Right lobe of liver (tissue), 6 donors: ENCODE data around the gene DLGAP4. TPM values are rescaled to one million over a fixed set of nuclear protein-coding genes. Genes with fewer than 3 reads are reported as not detected.

Experiments used
- ATAC-seq, 4 donors: fragments of 200-7000 bp; cut with Tn5 transposase; one replicate each; pipeline ENCODE4 v1.9.1; 2020; ENCODE audit warnings: mild to moderate bottlenecking in 4 of 4, moderate library complexity in 4 of 4
- DNase-seq, 3 donors: peaks; one replicate each; pipeline ENCODE4 v3.0.0-alpha.2; 2020
- H3K27ac ChIP-seq, 3 donors: fragments of 200-600 bp; one replicate each; pipeline ENCODE4 v1.8.0; 2022
- H3K27me3 ChIP-seq, 2 donors: fragments of 200-600 bp; one replicate each; pipeline ENCODE4 v1.8.0; 2022
- H3K36me3 ChIP-seq, 4 donors: fragments of 200-600 bp; sonication (generic) in 1 of 4; one replicate each; pipeline versions ENCODE4 v1.5.1 to v1.8.0; 2017 to 2022; ENCODE audit warnings: control low read depth in 1 of 4
- H3K4me1 ChIP-seq, 4 donors: fragments of 200-600 bp; sonication (generic) in 1 of 4; one replicate each; pipeline versions ENCODE4 v1.5.1 to v1.8.0; 2017 to 2022; ENCODE audit warnings: control low read depth in 1 of 4
- H3K4me3 ChIP-seq, 3 donors: fragments of 200-600 bp; one replicate each; pipeline ENCODE4 v1.8.0; 2022
- H3K9me3 ChIP-seq, 4 donors: fragments of 200-600 bp; sonication (generic) in 1 of 4; one replicate each; pipeline versions ENCODE4 v1.5.1 to v1.8.0; 2017 to 2022; ENCODE audit warnings: control low read depth in 1 of 4
- CTCF ChIP-seq, 4 donors: fragments of 200-600 bp in 3 of 4; fragments of 450-650 bp in 1 of 4; IDR thresholded peaks; one replicate each; pipeline versions ENCODE4 v1.5.1 to v1.8.0; 2016 to 2022; ENCODE audit warnings: antibody characterized with exemption in 4 of 4, mild to moderate bottlenecking in 2 of 4
- POLR2A ChIP-seq: fragments of 450-650 bp; IDR thresholded peaks from one replicate; pipeline ENCODE4 v1.6.1; 2017; ENCODE audit warnings: antibody characterized with exemption, mild to moderate bottlenecking
- WGBS: methylation state at CpG from one replicate; pipeline ENCODE4 v1.1.6; 2018; ENCODE audit warnings: low coverage, low lambda C conversion rate; ENCODE audit not compliant: insufficient coverage; ENCODE audit errors: missing lambda C conversion rate; 5-methylcytosine and 5-hydroxymethylcytosine counted together
- intact Hi-C, 2 donors: fragments of 100-400 bp; cut with DNase I; formaldehyde crosslinking; loops; one replicate each; pipeline versions ENCODE4 v1.11.2 to v1.14.1; 2022
- total RNA-seq, 6 experiments: library from RNA; depleted of rRNA in 2 of 6; stranded (reverse); fragments of >200 nt in 2 of 6; fragmentation: NEBNext Ultra II Directional in 3 of 6; extraction: Animal tissue kit (Norgen Biotek cat#: 25700) in 3 of 6; gene quantifications; one replicate each; pipeline versions ENCODE4 v1.1.0 to v1.2.4, GENCODE V29; 2016 to 2023
- donor health status: DM: no; HTN: yes; CAD: no.
- donor health status: DM: no; HTN: no; CAD: no.
- donor health status: DM: no; HTN: no; CAD: no.
- donor health status: DM: no; HTN: yes; CAD: no.
- donor health status: DM: no; HTN: yes; CAD: no.

The DLGAP4 gene
- total RNA-seq, 6 experiments from 2014 or later = 15.5 to 35.1 (median 23.2) TPM

DNA sequence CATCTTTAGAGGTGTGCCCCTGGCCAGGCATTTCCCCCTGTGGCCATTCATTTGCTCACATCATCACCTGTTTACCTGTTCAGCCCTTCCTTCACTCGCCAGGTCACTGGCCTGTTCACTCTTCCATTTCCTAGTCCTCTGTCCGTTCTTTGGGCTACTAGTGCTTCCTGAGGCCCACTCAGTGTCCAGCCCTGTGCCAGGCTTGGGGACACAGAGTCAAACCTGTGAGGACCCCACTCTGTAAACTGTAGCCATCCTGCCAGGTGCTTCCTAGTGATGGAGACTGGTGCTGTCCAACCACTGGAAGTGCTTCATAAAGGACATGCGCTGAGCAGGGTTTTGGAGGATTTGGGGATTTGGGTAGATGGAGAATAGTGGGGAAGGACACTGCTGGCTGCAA is 3.5 kb downstream of the DLGAP4 start:
- TF ChIP-seq CTCF (IDR thresholded peaks at IDR 0.05) = no peak
- TF ChIP-seq POLR2A = no peak
- peaks cover 5 to 14% of the 10 kb centered on the region in 2 donors for H3K27me3 ChIP-seq
- DNase-seq (no peak), ATAC-seq (no peak)
- peaks cover 0 to 6% (median 3%) of the 10 kb centered on the region in 4 donors for H3K4me1 ChIP-seq
- no peaks in the 10 kb centered on the region for H3K9me3 ChIP-seq
- no peak overlapping the region for H3K4me3 ChIP-seq
- H3K27ac ChIP-seq = no peak overlapping the region
- intact Hi-C loops = no loop called here
- no peaks in the 10 kb centered on the region for H3K36me3 ChIP-seq
- 58% methylated on average over 2 of the region's 3 CpGs for WGBS

GRCh38 chr20:36310215-36310981 is 4.3 kb downstream of the DLGAP4 start:
- 40% methylated on average over 4 of the region's 8 CpGs for WGBS
- H3K9me3 ChIP-seq = no peaks in the 10 kb centered on the region
- ATAC-seq = no peak
- no peaks in the 10 kb centered on the region for H3K36me3 ChIP-seq
- no peak overlapping the region for H3K27ac ChIP-seq
- H3K4me1 ChIP-seq = peaks cover 0 to 6% (median 3%) of the 10 kb centered on the region in 4 donors
- no peak for TF ChIP-seq CTCF (IDR thresholded peaks at IDR 0.05)
- TF ChIP-seq POLR2A = no peak
- DNase-seq = no peak
- peaks cover 4 to 12% of the 10 kb centered on the region in 2 donors for H3K27me3 ChIP-seq
- H3K4me3 ChIP-seq = no peak overlapping the region
- intact Hi-C loops = no loop called here

DNA sequence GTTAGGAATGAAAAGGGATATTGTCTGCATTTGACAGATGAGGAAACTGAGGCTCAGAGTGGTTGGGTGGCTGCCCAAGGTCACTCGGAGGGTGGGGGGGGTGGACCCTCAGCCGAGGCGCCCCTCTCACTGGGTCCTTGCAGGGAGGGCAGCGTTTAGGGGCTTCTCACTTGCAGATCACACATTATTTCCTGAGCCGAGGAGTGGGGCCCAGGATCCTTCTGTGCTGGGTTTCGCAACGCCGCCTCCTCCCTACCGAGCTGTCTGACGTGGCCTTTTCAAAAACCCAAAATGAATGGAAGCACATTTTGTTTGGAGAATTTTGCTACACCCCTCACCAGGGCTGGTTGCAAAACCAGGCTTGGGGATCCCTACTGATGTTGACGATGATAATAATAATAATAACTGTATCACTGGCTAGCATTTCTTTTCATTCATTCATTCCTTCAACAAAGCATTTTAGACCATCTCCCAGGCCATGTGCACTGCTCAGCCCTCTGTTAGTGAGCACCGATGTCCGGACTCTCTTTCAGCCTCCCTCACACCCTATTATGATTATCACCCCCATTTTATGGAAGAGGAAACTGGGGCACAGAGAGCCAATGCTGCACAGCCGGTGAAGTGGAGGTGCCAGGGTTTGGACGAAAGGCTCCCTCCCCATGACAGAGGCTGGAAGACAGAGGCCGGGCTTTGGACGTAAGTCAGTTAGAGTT is 5.2 kb downstream of the DLGAP4 start:
- no peak overlapping the region for H3K27ac ChIP-seq
- 58% methylated on average over 9 of the region's 17 CpGs for WGBS
- intact Hi-C loops = no loop called here
- no peaks in the 10 kb centered on the region for H3K36me3 ChIP-seq
- peaks cover 0 to 6% of the 10 kb centered on the region in 2 donors for H3K27me3 ChIP-seq
- TF ChIP-seq POLR2A (no peak), CTCF (IDR thresholded peaks at IDR 0.05) (no peak)
- no peak for DNase-seq
- ATAC-seq = no peak
- H3K9me3 ChIP-seq = no peaks in the 10 kb centered on the region
- H3K4me3 ChIP-seq = no peak overlapping the region
- peaks cover 0 to 6% (median 3%) of the 10 kb centered on the region in 4 donors for H3K4me1 ChIP-seq

GRCh38 chr20:36311854-36312723 is 6.0 kb downstream of the DLGAP4 start:
- intact Hi-C loops = no loop called here
- DNase-seq = no peak
- no peak for ATAC-seq
- TF ChIP-seq POLR2A (no peak), CTCF (IDR thresholded peaks at IDR 0.05) (no peak)
- Histone ChIP-seq H3K36me3 (no peaks in the 10 kb centered on the region), H3K4me3 (no peak overlapping the region), H3K27me3 (no peaks in the 10 kb centered on the region), H3K9me3 (no peaks in the 10 kb centered on the region), H3K27ac (no peak overlapping the region), H3K4me1 (no peaks in the 10 kb centered on the region)
- WGBS = 48% methylated on average over 2 of the region's 22 CpGs
